HCT116 (cell line): ENCODE measurements around the gene HOXD9. TPM values are rescaled to one million over a fixed set of nuclear protein-coding genes. Genes with fewer than 3 reads are reported as not detected.

Experiments
- ATAC-seq: fragments of 200-7000 bp; cut with Tn5 transposase; 2 replicates; pipeline ENCODE4 v1.9.1; 2020; ENCODE audit warnings: mild to moderate bottlenecking, moderate library complexity
- BruUV-seq: library from RNA; stranded (reverse); fragments of 400-500 nt; replicated peaks from 2 replicates; lab custom pipeline; 2021; lab: Mats Ljungman, UMichigan
- CTCF ChIA-PET: fragments of 300-600 bp; sonication (Branson Sonifier 250); formaldehyde crosslinking; loops from one replicate; lab custom pipeline; 2021; ENCODE audit warnings: antibody characterized with exemption; lab: Charles Lee
- POLR2A ChIA-PET: fragments of 300-600, 350-600 bp; sonication (Branson Sonifier 250); formaldehyde crosslinking; loops from one replicate; lab custom pipeline; 2021; ENCODE audit warnings: antibody characterized with exemption; lab: Charles Lee
- RAD21 ChIA-PET, 2 experiments: fragments of 300-600 bp; sonication (Branson Sonifier 250); formaldehyde crosslinking; loops; one replicate each; lab custom pipeline; 2023; ENCODE audit warnings: low total read pairs in 2 of 2; ENCODE audit not compliant: uncharacterized antibody in 2 of 2, unreplicated experiment in 2 of 2, low non-redundant PET in 1 of 2; lab: Charles Lee
- DNase-seq: peaks from one replicate; pipeline ENCODE4 v3.0.0-alpha.2; 2010; ENCODE audit warnings: low read depth, low spot score
- H2AFZ ChIP-seq: fragments of 200-600 bp; shearing (Covaris generic), sonication (generic); 2 replicates; pipeline ENCODE4 v1.6.1; 2017; ENCODE audit warnings: low read depth, mixed run types, mixed read lengths, antibody characterized with exemption, low read length; ENCODE audit not compliant: poor library complexity, severe bottlenecking
- H3K27ac ChIP-seq: 2 replicates; pipeline ENCODE4 v1.5.1; 2012; ENCODE audit warnings: low read depth, low read length
- H3K27me3 ChIP-seq: fragments of 200-600 bp; sonication (generic); 2 replicates; pipeline ENCODE4 v1.6.1; 2016; ENCODE audit warnings: mixed run types, low read length, mixed read lengths; ENCODE audit not compliant: insufficient read depth
- H3K36me3 ChIP-seq, 2 experiments: fragments of 200-500 bp in 1 of 2; fragments of 200-600 bp in 1 of 2; sonication (Bioruptor generic) in 1 of 2; sonication (generic) in 1 of 2; 2 replicates each; pipeline versions ENCODE4 v1.5.1 to v1.6.1; 2014 to 2016; ENCODE audit warnings: low read length in 2 of 2, inconsistent platforms in 1 of 2, mixed read lengths in 1 of 2, mixed run types in 1 of 2; ENCODE audit not compliant: insufficient read depth in 2 of 2, control insufficient read depth in 1 of 2
- H3K4me1 ChIP-seq, 2 experiments: fragments of 200-600 bp in 1 of 2; sonication (generic) in 1 of 2; 2 replicates each; pipeline versions ENCODE4 v1.5.1 to v1.6.1; 2012 to 2017; ENCODE audit warnings: low read length in 2 of 2, inconsistent platforms in 1 of 2, mild to moderate bottlenecking in 1 of 2, mixed read lengths in 1 of 2, mixed run types in 1 of 2, moderate library complexity in 1 of 2; ENCODE audit not compliant: insufficient read depth in 2 of 2, control insufficient read depth in 1 of 2
- H3K4me2 ChIP-seq: fragments of 200-600 bp; sonication (generic); 2 replicates; pipeline ENCODE4 v1.6.1; 2017; ENCODE audit warnings: mixed run types, low read length, mixed read lengths
- H3K4me3 ChIP-seq, 2 experiments: fragments of 200-600 bp in 1 of 2; sonication (generic) in 1 of 2; replicated peaks in 1 of 2; 2 replicates each; pipeline ENCODE4 v1.5.1; 2011 to 2016; ENCODE audit warnings: low read length in 2 of 2, control low read depth in 1 of 2, low read depth in 1 of 2, mild to moderate bottlenecking in 1 of 2, mixed read lengths in 1 of 2, mixed run types in 1 of 2
- H3K79me2 ChIP-seq: fragments of 200-600 bp; sonication (generic); 2 replicates; pipeline ENCODE4 v1.6.1; 2017; ENCODE audit warnings: mild to moderate bottlenecking, mixed run types, low read length, moderate library complexity, mixed read lengths; ENCODE audit not compliant: insufficient read depth
- H3K9ac ChIP-seq: fragments of 200-600 bp; sonication (generic); 2 replicates; pipeline ENCODE4 v1.6.1; 2016; ENCODE audit warnings: low read length, mixed read lengths
- H3K9me2 ChIP-seq: fragments of 200-600 bp; sonication (generic), shearing (Covaris generic); 2 replicates; pipeline ENCODE4 v1.6.1; 2017; ENCODE audit warnings: mixed run types, mild to moderate bottlenecking, moderate library complexity; ENCODE audit not compliant: insufficient read depth
- H3K9me3 ChIP-seq, 2 experiments: fragments of 200-500 bp in 1 of 2; fragments of 200-600 bp in 1 of 2; sonication (Bioruptor generic) in 1 of 2; sonication (generic) in 1 of 2; 2 replicates each; pipeline ENCODE4 v1.6.1; 2014 to 2017; ENCODE audit warnings: low read length in 2 of 2, mixed read lengths in 2 of 2, inconsistent platforms in 1 of 2, low read depth in 1 of 2, mild to moderate bottlenecking in 1 of 2, mixed run types in 1 of 2, moderate library complexity in 1 of 2; ENCODE audit not compliant: control insufficient read depth in 1 of 2, insufficient read depth in 1 of 2
- H4K20me1 ChIP-seq: fragments of 200-600 bp; sonication (generic), shearing (Covaris generic); 2 replicates; pipeline ENCODE4 v1.6.1; 2017; ENCODE audit warnings: mixed run types, mild to moderate bottlenecking, moderate library complexity; ENCODE audit not compliant: insufficient read depth
- EGR1 ChIP-seq: IDR thresholded peaks from 2 replicates; pipeline ENCODE4 v1.6.1; 2012; ENCODE audit warnings: low read depth
- POLR2A ChIP-seq: IDR thresholded peaks from 2 replicates; pipeline ENCODE4 v1.7.0; 2011; ENCODE audit warnings: borderline replicate concordance; ENCODE audit not compliant: insufficient read depth, insufficient read length; ENCODE audit errors: extremely low read depth
- SIN3A ChIP-seq: IDR thresholded peaks from 2 replicates; pipeline ENCODE4 v1.6.1; 2012; ENCODE audit warnings: low read depth
- ZNF274 ChIP-seq: fragments of 200-500 bp; sonication (Bioruptor generic); IDR thresholded peaks from 2 replicates; pipeline ENCODE4 v1.6.1; 2014; ENCODE audit warnings: mild to moderate bottlenecking, low read depth, low read length, inconsistent platforms
- intact Hi-C: fragments of 100-400 bp; cut with micrococcal nuclease; formaldehyde crosslinking; loops from 2 replicates; pipeline ENCODE4 v1.10.0; 2022
- total RNA-seq: library from RNA; stranded (reverse); gene quantifications from one replicate; pipeline ENCODE4 v1.2.1, GENCODE V29; 2021; ENCODE audit not compliant: unreplicated experiment
- TF ChIP-seq, protein P1 (sequence below): IDR thresholded peaks from 2 replicates; pipeline ENCODE4 v1.6.1; 2012
- TF ChIP-seq, protein P2 (sequence below): IDR thresholded peaks from 2 replicates; pipeline ENCODE4 v1.6.1; 2011; ENCODE audit warnings: mild to moderate bottlenecking, low read length, moderate library complexity; ENCODE audit not compliant: insufficient replicate concordance; ENCODE audit errors: extremely low read depth
- TF ChIP-seq, protein P3 (sequence below): IDR thresholded peaks from 2 replicates; pipeline ENCODE4 v1.6.1; 2012

Gene HOXD9
- total RNA-seq, 1 experiment from 2014 or later = not detected

DNA sequence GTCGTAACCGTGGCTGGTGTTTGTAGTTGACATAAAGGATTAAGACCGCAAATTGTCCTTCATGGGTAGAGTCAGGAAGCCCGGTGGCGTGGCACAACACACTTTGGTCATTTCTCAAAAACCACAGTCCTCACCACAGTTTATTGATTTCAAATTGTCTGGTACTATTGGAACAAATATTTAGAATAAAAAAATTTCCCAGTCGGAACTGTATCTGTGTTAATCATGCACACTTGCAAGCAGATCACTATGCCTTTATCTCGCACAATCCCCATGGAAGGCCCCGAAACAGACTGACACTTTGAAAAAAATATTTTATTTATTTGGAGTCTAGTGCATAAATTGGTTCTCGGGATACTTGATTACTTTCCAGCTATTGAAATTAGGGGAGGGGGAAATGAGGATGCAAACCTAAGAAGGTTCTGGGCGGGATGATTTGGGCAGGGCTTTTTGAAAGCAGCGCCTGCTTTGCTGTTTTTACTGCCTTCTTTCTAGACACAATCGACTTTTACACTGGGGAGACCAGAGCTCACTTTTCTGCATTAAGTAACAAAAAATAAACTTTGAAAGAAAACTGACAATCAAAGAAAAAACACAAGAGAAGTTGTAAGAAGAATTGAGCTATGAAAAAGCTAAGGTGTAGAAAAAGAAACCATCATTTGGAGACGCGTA, 50.5 kb downstream of the HOXD9 start:
- Histone ChIP-seq H3K27me3 (no peaks in the 10 kb centered on the region), H4K20me1 (no peaks in the 10 kb centered on the region), H3K4me3 (no peak overlapping the region), H3K9ac (no peak overlapping the region), H3K9me2 (no peaks in the 10 kb centered on the region), H3K27ac (no peak overlapping the region), H3K36me3 (no peaks in the 10 kb centered on the region), H2AFZ (no peak overlapping the region), H3K4me2 (no peak overlapping the region), H3K4me1 (no peaks in the 10 kb centered on the region), H3K9me3 (no peaks in the 10 kb centered on the region), H3K79me2 (no peaks in the 10 kb centered on the region)
- no TSS peak for BruUV-seq
- ChIA-PET RAD21 (no interaction called here), CTCF (no interaction called here), POLR2A (interaction anchor here (0.9 kb wide), 1 partner anchor 11 kb away, joined by 3 read pairs; no protein-coding TSS in a partner anchor)
- intact Hi-C loops = no loop called here
- DNase-seq = no peak
- no peak for ATAC-seq
- TF ChIP-seq ZNF274 = no peak
- TF ChIP-seq, protein P1, sequence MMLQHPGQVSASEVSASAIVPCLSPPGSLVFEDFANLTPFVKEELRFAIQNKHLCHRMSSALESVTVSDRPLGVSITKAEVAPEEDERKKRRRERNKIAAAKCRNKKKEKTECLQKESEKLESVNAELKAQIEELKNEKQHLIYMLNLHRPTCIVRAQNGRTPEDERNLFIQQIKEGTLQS = no peak
- no peak for TF ChIP-seq SIN3A
- TF ChIP-seq EGR1 = no peak
- TF ChIP-seq, protein P2, sequence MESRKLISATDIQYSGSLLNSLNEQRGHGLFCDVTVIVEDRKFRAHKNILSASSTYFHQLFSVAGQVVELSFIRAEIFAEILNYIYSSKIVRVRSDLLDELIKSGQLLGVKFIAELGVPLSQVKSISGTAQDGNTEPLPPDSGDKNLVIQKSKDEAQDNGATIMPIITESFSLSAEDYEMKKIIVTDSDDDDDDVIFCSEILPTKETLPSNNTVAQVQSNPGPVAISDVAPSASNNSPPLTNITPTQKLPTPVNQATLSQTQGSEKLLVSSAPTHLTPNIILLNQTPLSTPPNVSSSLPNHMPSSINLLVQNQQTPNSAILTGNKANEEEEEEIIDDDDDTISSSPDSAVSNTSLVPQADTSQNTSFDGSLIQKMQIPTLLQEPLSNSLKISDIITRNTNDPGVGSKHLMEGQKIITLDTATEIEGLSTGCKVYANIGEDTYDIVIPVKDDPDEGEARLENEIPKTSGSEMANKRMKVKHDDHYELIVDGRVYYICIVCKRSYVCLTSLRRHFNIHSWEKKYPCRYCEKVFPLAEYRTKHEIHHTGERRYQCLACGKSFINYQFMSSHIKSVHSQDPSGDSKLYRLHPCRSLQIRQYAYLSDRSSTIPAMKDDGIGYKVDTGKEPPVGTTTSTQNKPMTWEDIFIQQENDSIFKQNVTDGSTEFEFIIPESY = no peak
- TF ChIP-seq POLR2A = no peak
- TF ChIP-seq, protein P3, sequence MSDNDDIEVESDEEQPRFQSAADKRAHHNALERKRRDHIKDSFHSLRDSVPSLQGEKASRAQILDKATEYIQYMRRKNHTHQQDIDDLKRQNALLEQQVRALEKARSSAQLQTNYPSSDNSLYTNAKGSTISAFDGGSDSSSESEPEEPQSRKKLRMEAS = no peak
